AG09319 (cell line): ENCODE data around the gene PDCD7.
"Not testable (repeated sequence)": the region's sequence is repeated elsewhere in the genome, so short reads cannot be mapped to it uniquely, and the experiment has no call there.

Source experiments
- DNase-seq: peaks from one replicate; pipeline ENCODE4 v3.0.0-alpha.2; 2010; ENCODE audit warnings: low read depth; ENCODE audit errors: extremely low read depth
- TF ChIP-seq, protein P1 (sequence below): IDR thresholded peaks from 2 replicates; pipeline ENCODE4 v1.5.1; 2011; ENCODE audit warnings: low read depth, mild to moderate bottlenecking, inconsistent platforms, low read length, moderate library complexity

PDCD7 gene

DNA sequence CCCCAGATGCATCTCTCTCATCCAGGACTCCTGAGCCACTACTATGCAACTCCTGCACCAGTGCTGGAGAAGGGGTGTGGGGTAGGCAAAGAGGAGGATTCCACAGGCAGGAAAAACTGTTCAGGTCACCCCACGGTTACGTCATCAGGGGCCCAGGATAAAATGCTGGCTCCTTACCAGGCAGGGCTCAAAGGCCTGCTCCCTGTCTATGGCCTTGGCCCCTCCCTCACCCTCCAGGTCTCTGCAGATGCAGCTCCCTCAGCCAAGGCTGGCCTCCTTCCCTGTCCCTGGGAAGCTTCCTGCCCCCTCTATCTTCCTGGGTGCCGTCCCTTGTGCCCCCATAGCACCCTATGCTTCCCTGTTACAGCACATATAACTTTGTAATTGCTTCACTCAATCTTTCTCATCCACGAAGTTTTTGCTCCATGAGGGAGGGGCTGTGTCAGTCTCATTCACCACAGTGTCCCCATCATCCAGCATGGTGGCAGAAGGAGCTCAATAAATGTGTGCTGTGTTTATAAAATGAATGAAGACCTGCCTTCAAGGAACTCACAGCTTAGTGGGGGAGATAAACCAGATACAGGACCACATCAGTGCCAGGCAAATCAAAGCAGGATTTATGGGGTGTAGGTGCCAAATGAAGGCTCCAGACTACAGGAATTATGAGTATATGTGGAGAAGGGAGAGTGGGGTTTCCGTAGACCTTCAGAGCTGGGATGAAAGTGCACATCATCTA, 38.4 kb downstream of the PDCD7 start:
- no peak for DNase-seq
- TF ChIP-seq, protein P1, sequence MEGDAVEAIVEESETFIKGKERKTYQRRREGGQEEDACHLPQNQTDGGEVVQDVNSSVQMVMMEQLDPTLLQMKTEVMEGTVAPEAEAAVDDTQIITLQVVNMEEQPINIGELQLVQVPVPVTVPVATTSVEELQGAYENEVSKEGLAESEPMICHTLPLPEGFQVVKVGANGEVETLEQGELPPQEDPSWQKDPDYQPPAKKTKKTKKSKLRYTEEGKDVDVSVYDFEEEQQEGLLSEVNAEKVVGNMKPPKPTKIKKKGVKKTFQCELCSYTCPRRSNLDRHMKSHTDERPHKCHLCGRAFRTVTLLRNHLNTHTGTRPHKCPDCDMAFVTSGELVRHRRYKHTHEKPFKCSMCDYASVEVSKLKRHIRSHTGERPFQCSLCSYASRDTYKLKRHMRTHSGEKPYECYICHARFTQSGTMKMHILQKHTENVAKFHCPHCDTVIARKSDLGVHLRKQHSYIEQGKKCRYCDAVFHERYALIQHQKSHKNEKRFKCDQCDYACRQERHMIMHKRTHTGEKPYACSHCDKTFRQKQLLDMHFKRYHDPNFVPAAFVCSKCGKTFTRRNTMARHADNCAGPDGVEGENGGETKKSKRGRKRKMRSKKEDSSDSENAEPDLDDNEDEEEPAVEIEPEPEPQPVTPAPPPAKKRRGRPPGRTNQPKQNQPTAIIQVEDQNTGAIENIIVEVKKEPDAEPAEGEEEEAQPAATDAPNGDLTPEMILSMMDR, result no peak

DNA sequence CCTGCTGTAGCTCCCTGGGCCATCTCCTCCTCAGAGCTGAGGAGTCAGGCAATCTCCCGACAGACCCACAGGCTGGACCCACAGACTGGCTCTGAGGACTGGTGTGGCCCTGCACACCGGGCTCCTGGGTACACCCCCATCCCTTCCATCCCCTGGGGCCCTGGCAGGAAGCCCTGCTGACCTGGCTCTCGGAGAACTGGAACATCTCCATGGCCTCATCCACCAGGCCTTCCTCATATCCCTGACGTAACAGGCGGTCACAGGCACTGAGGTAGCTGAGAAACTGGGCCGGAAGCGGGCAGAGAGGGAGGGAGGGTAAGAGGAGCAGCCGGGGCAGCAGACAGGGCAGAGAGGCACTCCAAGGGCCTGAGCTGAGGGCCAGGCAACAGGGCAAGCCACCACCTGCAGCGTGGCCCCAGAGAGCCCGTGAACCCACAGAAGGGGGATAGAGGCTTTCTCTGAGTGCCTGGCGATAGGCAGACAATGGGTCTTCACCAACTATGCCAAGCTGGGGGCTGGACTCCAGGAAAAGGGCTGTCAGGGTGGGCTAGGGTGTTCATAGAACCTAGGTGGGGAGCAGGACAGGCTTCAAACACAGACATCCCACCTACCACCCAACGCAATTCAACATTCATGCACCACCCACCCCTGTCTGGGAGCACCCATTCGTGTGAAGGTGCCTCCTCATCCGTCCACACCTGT, 39.2 kb downstream of the PDCD7 start:
- DNase-seq, result no peak
- TF ChIP-seq, protein P1, result no peak

DNA sequence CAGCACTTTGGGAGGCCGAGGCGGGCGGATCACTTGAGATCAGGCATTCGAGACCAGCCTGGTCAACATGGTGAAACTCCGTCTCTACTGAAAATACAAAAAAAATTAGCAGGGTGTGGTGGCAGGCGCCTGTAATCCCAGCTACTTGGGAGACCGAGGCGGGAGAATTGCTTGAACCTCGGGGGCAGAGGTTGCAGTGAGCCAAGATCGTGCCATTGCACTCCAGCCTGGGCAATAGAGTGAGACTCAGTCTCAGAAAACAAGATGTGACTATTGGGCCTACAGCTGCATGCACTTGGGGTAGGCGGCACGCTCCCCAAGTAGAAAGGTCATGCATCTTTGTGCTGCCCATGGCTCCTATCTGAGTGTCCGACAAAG, 39.8 kb downstream of the PDCD7 start:
- not testable (repeated sequence) for DNase-seq

DNA sequence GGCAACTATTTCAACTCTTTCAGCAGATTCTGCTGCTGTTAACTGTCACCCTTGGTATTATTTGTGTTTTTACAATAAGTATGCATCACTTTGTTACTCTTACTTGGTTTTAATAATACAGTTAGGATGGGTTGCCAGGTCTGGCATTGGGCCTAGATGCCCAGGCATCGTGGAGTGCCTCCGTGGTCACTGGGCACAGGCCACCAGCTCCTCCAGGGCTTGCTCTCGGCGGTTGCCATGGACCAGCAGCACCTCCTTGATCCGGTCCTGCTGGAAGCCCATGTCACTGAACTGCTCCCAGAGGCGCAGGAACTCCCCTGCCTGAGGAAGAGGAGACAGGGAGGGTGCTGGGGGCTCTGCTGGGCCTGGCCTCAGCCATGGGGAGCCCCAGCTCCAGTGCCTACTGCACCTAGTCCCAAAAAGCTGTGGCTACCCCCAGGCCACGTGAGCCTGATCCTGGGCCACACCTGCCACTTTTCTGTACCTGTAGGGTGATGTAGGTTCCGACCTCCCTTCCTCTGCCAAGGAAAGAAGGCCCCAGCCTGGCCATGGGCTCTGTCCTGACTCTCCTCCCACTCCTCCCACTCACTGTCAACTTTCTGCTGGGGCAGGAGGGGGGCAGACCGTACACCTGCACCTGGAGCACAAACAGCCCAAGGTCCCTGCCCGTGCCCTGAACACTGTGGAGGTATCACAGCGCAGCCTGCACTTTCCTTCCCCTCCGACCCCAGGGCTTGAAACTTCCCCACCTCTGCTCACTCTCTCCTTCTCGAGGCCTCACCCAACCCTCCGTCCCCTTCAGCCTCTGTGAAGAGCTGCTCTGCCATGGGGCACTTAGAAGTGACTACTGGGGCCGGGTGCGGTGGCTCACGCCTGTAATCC, 40.5 kb downstream of the PDCD7 start:
- no peak for DNase-seq

DNA sequence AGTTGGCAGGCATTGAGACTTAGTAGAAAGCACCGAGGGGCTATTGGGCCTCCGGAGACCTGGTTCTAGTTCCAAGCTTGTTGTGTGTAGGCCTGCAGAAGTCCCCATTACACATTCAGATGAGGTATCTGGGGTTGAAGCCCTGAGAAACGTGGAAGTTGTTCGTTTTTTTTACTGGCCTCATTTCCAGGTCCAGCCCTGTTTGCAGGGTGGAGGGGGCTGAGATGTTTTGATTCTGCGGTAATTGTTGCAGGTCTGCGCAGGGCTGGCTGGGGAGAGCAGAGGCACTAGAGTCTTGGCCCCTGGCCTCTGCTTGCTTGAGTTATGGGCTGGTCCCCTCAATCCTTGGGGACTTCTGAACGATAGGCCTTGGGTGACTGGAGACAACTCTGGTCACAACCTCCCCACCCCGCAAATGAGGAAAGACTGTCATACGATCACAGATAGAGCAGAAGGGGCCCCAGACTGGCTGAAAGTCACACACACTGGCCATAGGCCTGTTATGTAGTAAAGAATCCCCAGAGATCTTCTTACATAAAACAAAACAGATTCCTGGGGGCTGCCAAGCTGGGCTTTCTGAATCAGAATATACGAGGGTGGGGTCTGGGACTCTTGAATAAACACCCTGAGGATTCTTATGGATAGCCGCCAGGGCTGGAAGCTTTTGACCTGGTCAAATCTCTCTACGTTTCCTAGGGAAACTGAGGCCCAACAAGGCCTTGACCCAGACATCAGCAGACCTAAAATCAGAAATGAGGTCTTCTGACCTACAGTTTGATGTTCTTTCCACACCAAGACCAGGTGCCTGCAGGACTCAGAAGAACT, 41.5 kb downstream of the PDCD7 start:
- TF ChIP-seq, protein P1, result no peak
- no peak for DNase-seq

More for the DNA sequence above, 40.5 kb downstream of the PDCD7 start:
- TF ChIP-seq, protein P1, result no peak

DNA sequence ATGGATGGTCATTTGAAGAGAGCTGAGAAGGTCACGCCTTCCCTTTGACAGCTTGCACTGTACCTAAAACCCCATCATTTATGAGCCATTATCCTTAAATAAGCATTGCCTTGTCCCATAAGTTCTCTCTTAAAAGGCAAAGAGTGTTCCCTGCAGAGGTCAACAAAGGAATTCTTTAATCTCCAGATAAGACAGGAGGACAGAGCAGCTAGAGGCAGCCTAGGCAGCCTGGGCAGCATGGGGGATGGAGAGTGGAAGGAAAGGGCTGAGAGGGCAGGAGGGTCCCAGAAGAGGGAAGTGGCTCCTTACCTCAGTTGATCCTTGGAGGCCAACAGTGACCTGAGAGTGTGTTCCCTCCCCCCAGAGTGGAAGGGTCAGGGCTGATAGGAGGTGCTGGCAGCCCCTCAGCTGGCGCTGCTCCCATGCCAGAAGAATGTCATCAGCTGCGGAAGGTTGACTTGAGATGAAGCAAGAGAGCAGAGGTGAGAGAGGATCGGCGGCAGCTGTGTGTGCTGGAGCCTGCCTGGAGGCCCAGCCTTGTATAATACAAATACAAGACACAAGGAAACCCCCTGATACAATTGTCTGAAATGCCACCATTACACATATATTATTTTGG, 44.3 kb downstream of the PDCD7 start:
- DNase-seq, result no peak
- TF ChIP-seq, protein P1, result no peak

DNA sequence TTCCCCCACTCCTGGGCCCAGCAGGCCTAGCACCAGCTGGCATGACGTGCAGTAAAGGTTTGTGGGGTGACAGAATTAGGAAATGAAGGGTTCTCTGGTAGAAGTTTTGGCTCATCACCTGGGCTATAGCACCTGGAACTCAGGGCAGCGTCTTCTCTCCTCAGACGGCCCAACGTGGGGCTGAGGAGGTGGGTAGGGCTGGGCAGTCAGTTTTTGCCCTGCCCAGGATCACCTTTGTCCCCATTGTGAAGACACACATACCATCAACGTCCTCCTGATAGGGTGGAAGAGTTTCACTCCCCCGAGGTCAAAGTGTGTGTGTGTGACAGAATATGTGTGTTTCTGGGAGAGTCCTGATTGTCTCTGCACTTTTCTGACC, 45.0 kb downstream of the PDCD7 start:
- no peak for DNase-seq
- TF ChIP-seq, protein P1, result no peak
